ENCODE measurements around the gene LRRIQ1.

Gene LRRIQ1

DNA sequence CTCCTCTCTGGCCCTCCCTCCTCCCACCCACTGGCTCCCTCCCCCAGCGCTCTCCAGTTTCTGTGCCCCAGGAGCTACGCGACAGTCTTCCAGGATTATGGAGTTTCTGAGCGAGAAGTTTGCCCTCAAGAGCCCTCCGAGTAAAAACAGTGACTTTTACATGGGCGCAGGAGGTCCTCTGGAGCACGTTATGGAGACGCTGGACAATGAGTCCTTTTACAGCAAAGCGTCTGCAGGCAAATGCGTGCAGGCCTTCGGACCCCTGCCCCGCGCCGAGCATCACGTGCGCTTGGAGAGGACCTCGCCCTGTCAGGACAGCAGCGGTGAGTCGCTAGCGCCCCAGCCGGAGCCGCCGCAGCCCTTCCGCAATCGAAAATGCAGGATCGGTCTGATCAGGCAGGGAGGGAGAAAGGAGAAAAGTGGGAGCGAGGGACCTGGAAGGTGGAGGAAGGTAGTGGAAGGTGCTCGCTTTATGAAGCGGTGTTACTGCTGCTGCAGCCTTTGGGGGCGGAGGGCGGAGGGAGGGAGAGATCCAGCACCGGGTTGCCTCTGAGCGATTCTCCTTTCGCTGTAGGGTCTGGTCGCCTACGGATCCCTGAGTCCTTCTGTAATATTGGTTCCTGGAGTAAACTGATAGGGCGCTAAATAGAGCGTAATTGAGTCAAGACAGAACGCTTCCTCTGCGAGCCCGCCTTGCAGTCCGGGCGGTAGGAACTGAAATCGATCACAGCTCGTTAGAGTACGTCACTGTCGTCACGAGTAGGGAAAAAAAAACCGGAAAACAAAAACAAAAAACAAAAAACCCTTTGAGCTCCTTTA, 244.2 kb downstream of the LRRIQ1 start, which contains the start of gene ALX1:
Gene ALX1 (plus strand): TSS at position 56 of the 819 bp plus-strand sequence. CDS start 42 bp downstream, at position 98.
- DNase-seq (ENCODE audit: low read depth in 2 of 2): no peak

GRCh38 chr12:85280984-85281630, 245.0 kb downstream of the LRRIQ1 start:
- DNase-seq (ENCODE audit: low read depth in 2 of 2): no peak

- no peak for DNase-seq (ENCODE audit: low read depth in 2 of 2)
Measured at GRCh38 chr12:85281636-85282312, 245.6 kb downstream of the LRRIQ1 start.

DNA sequence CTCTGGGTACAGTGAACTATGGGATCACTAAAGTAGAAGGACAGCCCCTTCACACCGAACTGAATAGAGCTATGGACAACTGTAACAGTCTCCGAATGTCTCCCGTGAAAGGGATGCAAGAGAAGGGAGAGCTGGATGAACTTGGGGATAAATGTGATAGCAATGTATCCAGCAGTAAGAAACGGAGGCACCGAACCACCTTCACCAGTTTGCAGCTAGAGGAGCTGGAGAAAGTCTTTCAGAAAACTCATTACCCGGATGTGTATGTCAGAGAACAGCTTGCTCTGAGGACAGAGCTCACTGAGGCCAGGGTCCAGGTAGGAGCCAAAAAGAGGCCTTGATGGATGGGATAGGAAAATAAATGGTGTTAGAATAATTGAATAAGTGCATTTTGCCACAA, 247.4 kb downstream of the LRRIQ1 start:
- no peak for DNase-seq (ENCODE audit: low read depth in 2 of 2)
